SIG-M5 (cell line): ENCODE data around the gene LSM4.

Experiments used
- DNase-seq: peaks from one replicate; lab custom pipeline; 2025; lab: John Stamatoyannopoulos, UW

The LSM4 gene

DNA sequence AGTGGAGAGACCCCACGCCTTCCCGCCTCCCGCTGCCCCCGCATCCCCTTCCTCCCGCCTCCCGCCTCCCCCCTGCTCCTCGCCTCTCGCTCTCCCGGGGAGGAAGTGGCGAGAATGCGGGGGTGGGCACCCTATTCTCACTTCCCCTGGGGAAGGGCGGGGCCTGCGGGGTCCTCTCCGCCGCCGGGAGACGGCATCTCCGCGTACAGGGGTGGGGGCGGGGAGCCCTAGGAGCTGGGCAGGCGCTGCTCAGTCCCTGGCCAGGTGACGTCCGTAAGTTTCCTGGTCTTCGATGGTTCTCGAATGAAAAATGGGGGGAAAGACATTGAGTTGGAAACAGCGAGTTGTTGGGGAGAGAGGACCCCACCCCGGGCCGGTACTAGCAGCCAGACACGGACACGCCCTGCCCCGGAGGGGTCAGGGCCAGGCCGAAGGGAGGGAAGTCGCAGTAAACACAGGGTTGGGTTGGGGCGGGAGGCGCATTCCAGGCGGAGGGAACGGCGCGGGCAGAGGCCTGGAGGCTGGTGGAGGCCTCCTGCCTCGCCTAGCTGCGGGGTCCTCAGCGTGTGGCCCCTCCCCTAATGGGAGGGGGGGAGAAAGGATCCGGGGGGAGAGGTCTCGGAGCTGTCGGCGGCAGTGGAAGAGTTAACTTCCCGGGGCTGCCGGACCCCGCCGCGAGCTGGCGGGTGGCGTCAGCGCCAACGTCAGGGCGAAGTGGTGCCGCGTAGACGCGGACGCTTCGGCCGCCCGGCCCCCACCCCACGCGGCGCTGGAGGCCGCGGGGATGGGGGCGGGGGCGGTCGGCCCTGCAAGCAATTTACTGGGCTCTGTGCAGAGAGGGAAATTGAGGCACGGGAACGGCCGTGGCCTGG lies 31.1 kb downstream of the LSM4 start:
- DNase-seq = no peak

DNA sequence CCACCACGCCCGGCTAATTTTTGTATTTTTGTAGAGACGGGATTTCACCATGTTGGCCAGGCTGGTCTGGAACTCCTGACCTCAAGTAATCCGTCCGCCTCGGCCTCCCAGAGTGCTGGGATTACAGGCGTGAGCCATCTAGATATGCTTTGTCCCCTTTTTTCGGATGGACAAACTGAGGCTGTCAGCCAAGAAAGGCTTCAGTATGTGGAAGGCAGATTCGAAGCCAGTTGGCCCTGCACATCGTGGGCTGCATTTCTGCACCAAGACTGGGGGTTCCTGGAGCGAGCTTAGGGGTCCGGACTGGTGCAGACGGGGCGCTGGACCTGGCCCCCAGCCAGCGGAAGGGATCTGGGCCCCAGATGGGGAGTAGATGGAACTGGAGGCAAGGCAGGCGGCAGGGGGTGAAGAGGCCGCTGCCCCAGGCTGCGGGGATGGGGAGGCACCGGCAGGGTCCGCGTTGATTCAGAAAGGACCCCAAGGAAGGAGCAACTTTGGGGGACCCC lies 31.8 kb downstream of the LSM4 start:
- no peak for DNase-seq

DNA sequence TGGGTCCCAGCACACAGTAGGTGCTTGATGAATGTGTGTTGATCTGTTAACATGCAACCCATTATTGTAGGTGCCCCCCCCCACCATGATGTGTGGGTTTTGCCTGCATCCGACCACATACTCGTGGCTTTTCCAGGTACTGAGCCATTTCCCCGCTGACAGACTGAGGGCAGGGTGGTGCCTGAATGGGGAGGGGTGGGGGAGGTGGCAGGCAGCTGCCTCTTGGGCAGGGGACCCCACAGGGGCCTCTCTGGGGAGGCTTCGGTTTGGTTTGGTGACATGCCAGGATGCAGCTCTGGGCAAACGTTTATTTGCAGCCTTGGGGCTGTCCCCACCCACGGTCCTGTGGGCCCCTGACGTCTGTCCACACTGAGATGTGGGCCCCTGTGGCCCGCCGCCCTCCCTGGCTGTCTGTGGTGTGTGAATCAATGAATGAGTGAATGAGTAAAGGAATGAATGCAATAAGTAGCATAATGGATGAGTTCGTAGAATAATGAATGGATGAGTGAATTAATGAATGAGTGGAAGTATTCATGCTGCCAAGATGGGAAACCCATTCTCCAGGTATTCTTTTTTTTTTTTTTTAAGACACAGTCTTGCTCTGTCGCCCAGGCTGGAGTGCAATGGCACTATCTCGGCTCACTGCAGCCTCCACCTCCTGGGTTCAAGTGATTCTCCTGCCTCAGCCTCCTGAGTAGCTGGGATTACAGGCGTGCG lies 32.4 kb downstream of the LSM4 start:
- DNase-seq = no peak

DNA sequence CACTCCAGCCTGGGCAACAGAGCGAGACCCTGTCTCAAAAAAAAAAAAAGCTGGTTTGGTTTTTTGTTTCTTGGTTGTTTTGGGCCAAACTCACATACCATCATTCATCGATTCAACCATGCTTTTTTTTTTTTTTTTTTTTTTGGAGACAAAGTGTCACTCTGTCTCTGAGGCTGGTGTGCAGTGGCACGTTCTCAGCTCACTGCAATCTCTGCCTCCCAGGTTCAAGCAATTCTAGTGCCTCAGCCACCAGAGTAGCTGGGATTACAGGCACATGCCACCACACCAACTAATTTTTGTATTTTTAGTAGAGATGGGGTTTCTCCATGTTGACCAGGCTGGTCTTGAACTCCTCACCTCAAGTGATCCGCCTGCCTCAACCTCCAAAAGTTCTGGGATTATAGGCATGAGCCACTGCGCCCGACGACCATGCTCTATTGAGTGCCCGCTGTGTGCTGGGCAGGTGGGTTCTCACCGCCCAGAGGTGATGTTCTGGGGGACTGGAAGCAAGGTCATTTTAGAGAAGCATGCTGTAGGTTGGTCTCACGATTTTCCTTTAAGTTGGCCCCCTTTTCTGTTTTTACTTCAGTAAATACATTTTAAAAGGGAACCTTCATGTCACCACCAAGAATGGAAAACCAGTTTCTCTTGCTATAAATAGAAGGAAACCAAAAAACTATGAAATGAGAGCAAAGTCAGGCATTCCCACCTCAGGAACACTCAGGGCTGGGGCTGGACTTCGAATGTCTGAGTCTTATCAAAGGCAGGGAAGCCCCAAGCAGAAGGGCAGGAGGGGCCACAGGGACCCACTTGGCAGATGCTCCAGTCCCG lies 33.2 kb downstream of the LSM4 start:
- DNase-seq = no peak

DNA sequence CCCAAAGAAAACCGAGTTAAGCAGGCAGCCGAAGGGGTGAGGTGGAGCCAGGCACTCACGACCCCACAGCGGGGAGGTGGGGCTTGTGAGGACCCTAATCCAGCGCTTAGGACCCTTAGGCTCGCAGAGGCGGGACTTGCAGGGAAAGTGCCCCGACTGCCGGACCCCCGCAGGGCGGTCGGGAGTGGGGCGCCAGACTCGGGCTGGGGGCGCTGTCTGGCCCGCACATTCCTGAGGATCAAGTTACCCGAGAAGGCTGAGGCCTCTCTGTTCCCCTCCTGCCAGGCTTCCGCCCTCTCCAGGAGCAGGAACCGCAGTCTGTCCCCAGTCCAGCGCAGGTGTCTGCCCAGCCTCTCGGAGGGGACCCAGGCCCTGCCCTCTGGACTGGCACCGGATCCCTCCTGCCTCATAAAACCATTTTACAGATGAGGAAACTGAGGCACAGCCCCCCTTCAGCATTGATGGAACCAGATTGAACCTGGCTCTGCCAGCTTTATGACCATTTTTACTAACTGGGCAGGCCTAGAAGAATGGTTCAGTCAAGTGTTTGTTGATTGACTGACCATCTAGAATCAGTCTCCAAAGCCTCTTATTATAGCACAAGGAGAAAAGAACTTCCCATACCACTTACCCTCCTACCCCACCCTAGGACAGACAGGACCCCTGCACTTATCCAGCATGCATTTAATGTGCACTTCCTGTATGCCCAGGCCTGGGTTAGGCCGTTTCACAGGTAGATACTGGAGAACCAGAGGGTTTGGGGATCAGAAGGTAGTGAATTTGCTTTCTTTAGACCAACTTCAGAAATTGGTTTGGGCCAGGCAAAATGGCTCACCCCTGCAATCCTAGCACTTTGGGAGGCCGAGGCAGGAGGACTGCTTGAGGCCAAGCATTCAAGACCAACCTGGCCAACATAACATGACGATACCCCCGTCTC lies 34.8 kb downstream of the LSM4 start:
- no peak for DNase-seq

DNA sequence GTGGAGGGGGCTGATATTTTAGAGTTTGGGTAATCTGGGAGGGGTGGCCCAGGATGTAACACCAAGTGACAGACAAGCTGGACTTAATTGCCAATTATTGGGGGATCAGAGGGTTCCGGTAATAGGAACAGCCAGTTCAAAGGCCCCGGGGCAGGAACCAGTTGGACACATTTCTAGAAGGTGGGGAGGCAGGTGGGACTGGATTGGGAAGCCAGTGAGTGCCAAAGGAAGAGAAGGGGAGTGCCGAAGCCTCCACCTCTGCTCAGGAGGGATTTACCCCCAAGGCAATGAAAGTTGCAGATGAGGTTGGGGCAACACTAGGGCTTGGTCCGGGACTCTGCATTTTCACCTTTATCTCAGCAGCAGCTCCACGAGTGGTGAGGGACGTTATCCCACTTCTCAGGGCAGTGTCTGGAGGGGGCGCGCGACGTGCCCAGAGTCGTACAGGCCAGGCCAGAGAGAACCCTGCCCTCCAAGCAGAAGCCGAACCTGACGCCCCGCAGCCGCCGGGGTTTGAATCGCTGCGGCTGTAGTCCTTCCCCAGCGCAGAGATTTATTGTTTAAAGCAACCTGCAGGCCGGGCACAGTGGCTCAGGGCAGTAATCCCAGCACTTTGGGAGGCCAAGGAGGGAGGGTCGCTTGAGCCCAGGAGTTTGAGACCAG lies 35.8 kb downstream of the LSM4 start:
- no peak for DNase-seq

DNA sequence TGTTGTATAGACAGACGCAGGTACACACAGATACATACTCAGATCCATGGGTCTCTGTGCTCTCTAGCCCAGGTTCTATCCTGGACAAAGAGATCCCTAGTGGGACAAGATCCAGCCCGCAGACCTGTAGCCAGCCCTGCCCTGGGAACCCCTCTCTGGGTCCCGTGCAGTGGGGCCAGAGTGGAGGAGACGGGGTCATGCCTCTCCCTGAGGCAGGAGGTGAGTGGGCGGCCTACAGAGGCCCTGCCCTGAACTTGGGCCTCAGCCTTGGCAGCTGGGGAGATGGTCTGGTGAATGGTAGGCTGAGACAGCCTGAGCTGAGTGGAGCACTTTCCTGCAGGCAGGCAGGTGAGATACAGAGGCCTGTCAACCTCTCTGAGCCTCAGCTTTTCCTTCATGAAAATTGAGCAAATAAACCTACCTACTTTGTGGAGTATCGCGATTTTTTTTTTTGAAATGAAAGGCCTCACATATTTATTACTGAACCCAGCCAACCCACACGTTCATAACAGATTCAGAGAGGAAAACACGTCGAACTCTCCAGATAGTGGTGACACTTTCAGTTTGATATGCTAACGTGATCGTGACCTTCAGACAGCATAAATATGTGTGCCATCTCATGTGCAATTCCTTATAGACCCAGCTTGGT lies 38.0 kb downstream of the LSM4 start:
- DNase-seq = no peak

DNA sequence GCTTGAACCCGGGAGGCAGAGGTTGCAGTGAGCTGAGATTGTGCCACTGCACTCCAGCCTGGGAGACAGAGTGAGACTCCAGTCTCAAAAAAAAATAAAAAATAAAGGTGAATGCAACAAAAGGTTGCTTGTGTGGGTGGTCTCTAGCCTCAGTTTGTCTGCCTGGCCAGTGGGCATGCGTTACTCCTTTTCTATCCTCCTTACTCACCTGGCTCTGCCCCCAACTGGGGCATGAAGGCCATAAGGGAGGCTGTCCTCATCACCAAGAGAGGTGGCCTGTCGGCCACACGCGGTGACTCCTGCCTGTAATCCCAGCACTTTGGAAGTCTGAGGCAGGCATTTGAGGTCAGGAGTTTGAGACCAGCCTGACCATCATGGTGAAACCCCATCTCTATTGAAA lies 39.5 kb downstream of the LSM4 start:
- no peak for DNase-seq

DNA sequence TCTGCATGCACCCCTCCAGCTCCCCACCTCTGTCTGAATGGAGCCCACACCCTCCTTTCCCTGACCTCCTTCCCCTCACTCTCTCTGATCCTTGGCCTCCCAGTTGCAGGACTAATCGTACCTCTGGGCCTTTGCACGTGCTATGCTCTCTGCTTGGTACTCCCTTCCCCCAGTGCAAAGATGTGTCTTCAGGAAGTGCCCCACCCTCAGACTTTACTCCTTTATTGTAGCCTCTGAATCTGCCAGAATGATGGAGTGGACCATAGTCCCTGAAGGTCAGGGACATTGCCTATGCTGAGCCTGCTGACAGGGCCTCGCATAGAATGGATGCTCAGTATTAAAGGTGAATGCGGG lies 40.1 kb downstream of the LSM4 start:
- no peak for DNase-seq

DNA sequence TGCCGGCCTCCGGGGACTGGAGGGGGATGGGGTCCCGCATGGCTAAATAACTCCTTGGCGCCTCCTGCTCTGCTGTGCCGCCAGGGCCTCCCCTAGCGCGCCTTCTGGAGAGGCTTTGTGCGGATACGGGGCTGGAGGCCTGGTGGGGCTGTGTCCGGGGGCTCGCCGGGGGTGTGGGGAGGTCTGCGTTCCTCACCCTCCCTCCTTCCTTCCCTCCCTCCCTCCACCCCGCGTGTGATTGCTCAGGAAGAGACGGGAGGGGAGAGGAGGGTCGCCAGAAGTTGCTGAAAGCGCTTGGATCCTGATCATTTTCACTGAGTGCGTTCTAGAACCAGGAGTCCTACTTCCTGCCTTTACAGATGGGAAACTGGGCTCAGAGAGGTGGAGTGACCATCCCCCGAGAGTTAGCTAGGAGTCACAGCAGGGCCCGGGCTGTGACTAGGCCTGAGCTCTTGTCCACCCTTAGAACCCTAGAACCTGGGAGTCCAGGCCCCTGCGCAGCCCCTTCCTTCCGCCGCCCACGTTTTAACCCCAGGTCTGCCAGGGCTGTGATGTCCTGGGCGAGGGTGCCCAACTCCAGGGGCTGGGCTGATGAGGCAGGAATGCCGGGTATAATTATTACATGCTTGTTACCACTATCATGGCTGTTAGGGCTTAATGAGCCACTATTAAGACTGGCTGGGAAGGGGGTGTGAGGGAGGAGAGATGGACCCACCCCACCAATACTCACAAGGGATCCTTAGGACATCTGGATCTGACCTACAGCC lies 40.7 kb downstream of the LSM4 start:
- DNase-seq = no peak

DNA sequence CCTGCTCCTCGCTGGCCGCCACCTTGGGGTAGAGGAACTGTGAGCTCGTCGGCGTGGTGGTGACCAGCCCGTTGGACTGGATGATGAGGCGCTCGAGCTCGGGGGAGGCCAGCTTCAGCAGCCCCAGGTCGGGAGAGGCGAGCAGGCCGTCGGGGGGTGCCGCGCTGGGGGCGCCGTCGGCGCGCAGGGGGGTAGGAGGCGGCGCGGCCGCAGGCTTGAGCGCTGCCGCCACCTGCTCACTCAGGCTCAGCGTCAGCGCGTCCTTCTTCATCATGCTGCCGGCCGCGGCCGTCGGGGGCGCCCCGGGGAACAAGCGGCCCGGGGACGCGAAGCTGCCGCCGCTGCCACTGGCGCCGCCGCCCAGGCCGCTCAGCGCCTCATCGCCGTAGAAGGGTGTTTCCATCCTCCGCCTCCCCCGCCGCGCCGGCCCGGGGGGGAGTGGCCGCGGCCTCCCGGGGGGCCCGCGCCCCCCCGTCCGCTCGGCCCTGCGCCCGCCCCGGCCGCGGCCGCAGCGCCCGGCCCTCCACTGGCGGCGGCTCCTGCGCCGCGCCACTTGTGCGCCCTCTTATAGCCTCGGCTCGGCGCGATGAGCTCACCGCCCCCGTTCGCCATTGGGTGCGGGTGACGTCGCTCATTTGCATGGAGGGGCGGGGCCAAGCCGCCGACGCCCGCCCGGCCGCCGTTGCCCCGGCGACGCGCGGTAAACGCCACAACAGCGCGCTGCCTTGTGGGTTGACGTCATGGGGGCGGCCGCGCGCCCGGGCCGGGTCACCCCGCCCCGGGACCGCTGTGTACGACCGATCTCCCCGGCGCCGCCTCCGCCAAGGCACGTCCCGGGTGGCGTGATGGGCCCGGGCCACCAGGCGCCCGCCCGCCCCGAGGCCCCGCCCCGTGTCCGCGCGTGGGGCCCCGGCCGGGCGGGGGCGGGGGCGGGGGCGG lies 41.5 kb downstream of the LSM4 start, which contains the start of gene JUND:
JUND (minus strand) TSS at position 541 of the 939 bp plus-strand sequence; CDS start at position 403, 138 bp downstream.
- no peak for DNase-seq

DNA sequence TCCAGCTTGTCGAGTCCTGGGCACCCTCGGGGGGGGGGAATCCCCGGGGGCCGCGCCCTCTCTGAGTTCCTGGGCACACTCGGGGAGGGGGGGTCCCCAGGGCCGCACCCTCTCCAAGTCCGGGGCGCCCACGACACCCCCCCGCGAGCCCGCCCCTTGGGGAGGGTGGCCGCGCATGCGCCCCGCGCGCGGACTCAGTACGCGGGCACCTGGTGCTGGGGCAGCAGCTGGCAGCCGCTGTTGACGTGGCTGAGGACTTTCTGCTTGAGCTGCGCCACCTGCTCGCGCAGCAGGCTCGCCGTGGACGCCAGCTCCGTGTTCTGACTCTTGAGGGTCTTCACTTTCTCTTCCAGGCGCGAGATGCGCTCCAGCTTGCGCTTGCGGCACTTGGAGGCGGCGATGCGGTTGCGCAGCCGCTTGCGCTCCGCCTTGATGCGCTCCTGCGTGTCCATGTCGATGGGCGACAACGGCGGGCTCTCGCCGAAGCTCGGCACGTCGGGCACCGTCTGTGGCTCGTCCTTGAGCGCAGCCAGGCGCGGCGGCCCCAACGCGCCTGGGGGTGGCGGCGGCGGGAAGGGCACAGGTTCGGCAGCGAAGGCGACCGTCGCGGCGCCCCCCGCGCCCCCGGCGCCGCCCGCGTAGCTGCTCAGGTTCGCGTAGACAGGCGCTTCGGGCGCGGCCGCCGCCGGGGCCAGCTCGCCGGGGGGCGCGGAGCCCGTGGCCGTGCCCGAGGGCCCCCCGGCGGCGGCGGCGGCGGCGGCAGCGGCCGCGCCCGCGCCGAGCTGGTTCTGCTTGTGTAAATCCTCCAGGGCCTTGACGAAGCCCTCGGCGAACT lies 42.4 kb downstream of the LSM4 start:
- DNase-seq = no peak

DNA sequence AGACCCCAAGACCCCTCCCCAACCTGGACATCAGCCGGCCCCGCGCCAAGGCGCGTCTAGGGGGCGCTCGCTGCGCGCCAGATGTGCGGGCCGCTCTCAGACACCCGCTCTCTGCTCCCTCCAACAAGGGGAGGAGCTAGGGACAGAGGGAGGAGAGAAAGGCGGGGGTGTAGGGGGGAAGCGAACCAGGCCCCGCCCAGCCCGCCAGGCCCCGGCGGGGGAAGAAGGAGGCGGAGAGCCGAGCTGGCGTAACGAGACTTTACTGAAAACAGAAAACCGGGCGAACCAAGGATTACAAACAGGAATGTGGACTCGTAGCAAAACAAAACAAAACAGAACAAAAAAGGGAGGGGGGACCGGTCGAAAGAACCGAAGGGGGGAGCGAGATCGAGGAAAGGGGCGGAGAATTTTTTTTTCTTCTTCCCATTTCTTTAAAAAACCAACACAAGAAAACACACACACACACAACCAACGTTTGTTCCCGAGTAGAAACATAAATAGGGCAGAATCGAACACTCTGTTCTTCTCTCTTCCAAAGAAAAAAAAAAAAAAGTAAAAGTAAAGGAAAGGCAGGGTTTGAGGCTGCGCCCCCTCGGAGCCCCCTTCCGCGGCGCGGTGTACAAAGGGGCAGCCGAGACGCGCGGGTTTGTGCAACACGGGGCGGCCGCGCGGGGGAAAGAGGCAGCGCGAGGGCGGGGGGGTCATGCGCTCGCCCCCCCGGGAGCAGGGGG lies 43.2 kb downstream of the LSM4 start:
- DNase-seq = no peak

DNA sequence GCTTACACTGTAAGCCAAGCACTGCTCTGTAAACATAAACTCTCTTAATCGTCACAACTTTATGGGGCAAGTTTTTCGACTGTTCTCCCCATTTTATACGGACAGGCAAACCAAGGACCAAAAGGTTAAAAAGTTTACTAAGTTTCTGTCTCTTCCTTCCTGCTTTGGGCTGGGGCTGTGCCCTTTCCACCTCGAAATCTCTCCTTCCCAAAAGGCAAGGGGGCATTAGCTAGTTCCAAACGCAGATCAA lies 43.7 kb downstream of the LSM4 start:
- DNase-seq = no peak

DNA sequence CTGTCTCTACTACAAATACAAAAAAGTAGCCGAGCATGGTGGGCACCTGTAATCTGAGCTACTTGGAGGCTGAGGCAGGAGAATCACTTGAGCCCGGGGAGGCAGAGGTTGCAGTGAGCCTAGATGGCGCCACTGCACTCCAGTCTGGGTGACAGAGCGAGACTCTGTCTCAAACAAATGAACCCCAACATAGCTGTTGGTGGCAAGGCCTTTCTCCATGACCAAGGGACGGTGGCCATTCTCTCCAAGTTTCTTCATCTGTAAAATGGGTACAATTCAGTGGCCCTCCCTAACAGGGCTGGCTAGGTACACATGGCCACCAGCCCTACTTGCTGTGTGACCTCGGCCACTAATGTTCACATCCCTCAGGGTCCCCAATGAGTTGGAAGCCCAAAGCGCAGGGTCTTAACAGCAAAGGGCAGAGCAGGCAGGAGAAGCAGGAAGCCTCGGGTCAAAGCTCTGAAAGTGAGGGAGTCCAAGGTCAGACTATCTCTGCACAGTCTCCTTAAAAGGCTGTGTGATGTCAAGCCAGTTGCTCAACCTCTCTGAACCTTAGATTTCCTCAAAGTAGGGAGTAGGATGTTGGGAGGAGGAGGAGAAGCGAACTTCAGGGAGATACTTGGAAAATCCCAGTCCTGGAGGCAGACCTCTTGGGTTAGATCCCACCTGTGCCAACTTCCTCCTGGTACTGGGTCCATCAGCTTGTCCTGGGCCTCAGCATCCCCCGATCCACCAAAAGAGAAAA lies 44.2 kb downstream of the LSM4 start:
- DNase-seq = no peak

DNA sequence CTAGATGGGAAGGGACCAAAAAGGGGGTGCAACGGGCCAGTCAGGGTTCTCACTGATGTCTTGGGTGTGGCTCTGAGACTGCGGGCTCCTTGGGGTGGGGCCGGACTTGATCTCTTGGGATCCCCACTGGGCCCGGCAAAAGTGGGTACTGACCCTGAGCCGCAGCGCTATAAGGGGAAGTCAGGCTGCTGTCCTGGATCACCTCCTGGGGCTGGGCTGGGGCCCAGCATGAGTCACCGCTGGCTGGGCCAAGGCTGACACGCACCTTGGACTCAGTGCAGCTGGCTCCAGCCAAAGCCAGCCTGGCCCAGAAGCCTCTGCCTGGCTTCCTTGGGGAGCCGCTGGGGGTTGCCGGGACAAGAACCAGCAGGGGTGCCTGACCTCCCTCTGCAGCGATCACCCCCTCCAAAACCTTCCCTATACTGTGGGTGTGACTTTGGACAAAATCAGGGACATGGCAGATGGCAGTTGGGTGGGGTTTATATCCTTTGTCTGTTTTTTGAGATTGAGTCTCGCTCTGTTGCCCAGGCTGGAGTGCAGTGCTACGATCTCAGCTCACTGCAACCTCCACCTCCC lies 48.0 kb downstream of the LSM4 start:
- no peak for DNase-seq
